ENCODE results near the gene AREG. TPM values are rescaled to one million over a fixed set of nuclear protein-coding genes. Genes with fewer than 3 reads are reported as not detected.

The AREG gene
- total and polyA plus RNA-seq, 9 of the 15 experiments (the other 6 are each of a cell fraction or from before 2014, with no cell fraction given): 1.4 to 7.7 (median 5.4) TPM

DNA sequence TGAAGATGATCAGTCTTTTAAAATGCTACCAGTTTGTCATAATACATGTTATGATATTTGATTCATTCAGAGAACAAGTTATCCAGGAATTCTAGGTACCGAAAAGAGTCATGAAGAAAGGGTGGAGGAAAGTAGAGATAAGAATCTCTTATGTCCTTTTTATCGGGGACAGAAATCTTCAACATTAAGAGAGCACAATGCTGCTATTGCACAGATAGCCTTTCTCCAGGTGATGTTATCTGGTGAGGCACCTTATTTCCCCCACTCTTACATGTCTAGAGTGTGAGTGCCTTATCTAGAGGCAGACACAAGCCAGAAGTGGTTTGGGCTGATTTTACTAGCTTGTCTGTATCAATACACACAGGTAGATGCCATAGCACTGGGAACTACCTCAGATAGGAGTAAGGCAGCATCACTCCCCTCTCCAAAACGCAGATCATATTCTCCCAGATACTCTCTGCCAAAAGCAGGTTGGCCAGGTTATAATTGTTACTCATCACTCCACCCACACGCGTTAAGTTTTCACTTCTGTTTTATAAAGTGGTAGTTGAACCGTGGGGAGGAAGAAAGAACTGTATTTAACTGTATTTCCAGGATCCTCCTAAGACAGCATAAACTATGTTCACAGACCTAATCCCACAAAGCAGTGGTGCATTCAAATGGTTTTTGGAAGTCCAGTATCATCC lies 38.4 kb downstream of the AREG start (continued):
- TF ChIP-seq, protein P1, sequence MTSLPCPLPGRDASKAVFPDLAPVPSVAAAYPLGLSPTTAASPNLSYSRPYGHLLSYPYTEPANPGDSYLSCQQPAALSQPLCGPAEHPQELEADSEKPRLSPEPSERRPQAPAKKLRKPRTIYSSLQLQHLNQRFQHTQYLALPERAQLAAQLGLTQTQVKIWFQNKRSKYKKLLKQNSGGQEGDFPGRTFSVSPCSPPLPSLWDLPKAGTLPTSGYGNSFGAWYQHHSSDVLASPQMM (CRISPR knock-in tag; IDR thresholded peaks at IDR 0.05): no peak
- peak; percentile 65; the same call in 1 of the 2 replicates for TF ChIP-seq CTBP1 (IDR thresholded peaks at IDR 0.05; ENCODE audit: borderline replicate concordance)
- no peak for TF ChIP-seq ETS2 (tag; IDR thresholded peaks at IDR 0.05; ENCODE audit: borderline replicate concordance, poor library complexity, severe bottlenecking)
- TF ChIP-seq CBFA2T2 (conservative IDR thresholded peaks at IDR 0.05): peak; percentile 72
- no peak for TF ChIP-seq NCOA1 (IDR thresholded peaks at IDR 0.05; ENCODE audit: low read depth)
- TF ChIP-seq CREM (IDR thresholded peaks at IDR 0.05; ENCODE audit: low read depth): 0 out of 2 replicates have a peak, but pooled peaks have one; percentile 17
- TF ChIP-seq ZNF124 (CRISPR knock-in tag; IDR thresholded peaks at IDR 0.05): no peak

DNA sequence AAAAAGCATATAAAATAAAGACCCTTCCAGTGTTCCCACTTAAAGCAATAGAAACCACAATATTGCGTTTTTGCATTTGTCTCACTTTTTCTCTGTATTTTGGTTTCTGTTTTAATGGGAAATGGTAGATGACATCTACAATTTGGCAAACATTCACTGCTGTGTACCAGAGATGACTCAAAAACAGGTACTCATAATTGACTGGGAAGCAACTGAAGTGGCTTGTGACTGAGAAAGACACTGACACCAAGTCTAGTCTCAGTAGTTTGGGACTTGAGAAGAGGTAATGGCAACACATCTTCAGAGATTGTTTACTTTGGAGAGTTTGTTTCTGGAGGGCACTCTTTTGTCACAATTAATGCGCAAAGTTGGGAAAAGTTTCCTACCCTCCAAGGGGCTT lies 42.0 kb downstream of the AREG start:
- no peaks in the 10 kb centered on the region for H3K9me1 ChIP-seq (ENCODE audit: control insufficient read depth, insufficient read depth, low read length)
- H3K79me2 ChIP-seq (ENCODE audit: control insufficient read depth, insufficient read depth, low read length): no peaks in the 10 kb centered on the region
- H3K4me1 ChIP-seq (replicated peaks in 1 of 2; ENCODE audit: control insufficient read depth in 2 of 2, insufficient read depth in 2 of 2, low read length in 2 of 2): peaks cover 0 to 7% of the 10 kb centered on the region in 2 experiments; a peak in 2 of 5 replicates
- H4K20me1 ChIP-seq (replicated peaks; ENCODE audit: control insufficient read depth, insufficient read depth, low read length): no peaks in the 10 kb centered on the region
- H3K27me3 ChIP-seq (ENCODE audit: control insufficient read depth in 2 of 2, insufficient read depth in 2 of 2, low read length in 2 of 2): no peaks in the 10 kb centered on the region
- CTCF ChIA-PET (ENCODE audit: low intra/inter-chr PET ratio): no interaction called here
- no peak for FAIRE-seq
- H3K4me2 ChIP-seq (ENCODE audit: insufficient read depth, low read length): no peak overlapping the region
- peak overlapping the region; percentile 44 for H2AFZ ChIP-seq (ENCODE audit: low read depth, low read length)
- intact Hi-C loops (cut with micrococcal nuclease) (no loop called here), in situ Hi-C loops (cut with MboI) (no loop called here)
- H3K9ac ChIP-seq (ENCODE audit: insufficient read depth in 1 of 2, low read depth in 2 of 2, low read length in 2 of 2): no peak overlapping the region
- no peak for DNase-seq (ENCODE audit: extremely low read depth in 1 of 4, low spot score in 3 of 4)
- H3K36me3 ChIP-seq (ENCODE audit: control insufficient read depth, insufficient read depth, low read length): no peaks in the 10 kb centered on the region
- no peaks in the 10 kb centered on the region for H3K9me3 ChIP-seq (replicated peaks; ENCODE audit: control insufficient read depth, insufficient read depth, low read depth, low read length)
- ATAC-seq: no peak
- H3K4me3 ChIP-seq: no peak overlapping the region
- 73% methylated on average over 2 of the region's 2 CpGs for WGBS (ENCODE audit: insufficient coverage, low coverage, missing lambda C conversion rate)
- no TSS peak for BruUV-seq (replicated peaks)
- TF ChIP-seq ILF3 (IDR thresholded peaks at IDR 0.05; ENCODE audit: borderline replicate concordance): no peak
- TF ChIP-seq TCF7 (IDR thresholded peaks at IDR 0.05; ENCODE audit: borderline replicate concordance): no peak
- no peak for TF ChIP-seq ELF4 (CRISPR knock-in tag; IDR thresholded peaks at IDR 0.05)
- TF ChIP-seq, protein P2, sequence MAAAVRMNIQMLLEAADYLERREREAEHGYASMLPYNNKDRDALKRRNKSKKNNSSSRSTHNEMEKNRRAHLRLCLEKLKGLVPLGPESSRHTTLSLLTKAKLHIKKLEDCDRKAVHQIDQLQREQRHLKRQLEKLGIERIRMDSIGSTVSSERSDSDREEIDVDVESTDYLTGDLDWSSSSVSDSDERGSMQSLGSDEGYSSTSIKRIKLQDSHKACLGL (CRISPR knock-in tag; IDR thresholded peaks at IDR 0.05; ENCODE audit: borderline replicate concordance, poor library complexity, severe bottlenecking): no peak
- TF ChIP-seq, protein P3, sequence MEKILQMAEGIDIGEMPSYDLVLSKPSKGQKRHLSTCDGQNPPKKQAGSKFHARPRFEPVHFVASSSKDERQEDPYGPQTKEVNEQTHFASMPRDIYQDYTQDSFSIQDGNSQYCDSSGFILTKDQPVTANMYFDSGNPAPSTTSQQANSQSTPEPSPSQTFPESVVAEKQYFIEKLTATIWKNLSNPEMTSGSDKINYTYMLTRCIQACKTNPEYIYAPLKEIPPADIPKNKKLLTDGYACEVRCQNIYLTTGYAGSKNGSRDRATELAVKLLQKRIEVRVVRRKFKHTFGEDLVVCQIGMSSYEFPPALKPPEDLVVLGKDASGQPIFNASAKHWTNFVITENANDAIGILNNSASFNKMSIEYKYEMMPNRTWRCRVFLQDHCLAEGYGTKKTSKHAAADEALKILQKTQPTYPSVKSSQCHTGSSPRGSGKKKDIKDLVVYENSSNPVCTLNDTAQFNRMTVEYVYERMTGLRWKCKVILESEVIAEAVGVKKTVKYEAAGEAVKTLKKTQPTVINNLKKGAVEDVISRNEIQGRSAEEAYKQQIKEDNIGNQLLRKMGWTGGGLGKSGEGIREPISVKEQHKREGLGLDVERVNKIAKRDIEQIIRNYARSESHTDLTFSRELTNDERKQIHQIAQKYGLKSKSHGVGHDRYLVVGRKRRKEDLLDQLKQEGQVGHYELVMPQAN (IDR thresholded peaks at IDR 0.05; ENCODE audit: borderline replicate concordance): no peak
- no peak for TF ChIP-seq RBM25 (IDR thresholded peaks at IDR 0.05; ENCODE audit: low read depth, low read length, severe bottlenecking)
- TF ChIP-seq, protein P4, sequence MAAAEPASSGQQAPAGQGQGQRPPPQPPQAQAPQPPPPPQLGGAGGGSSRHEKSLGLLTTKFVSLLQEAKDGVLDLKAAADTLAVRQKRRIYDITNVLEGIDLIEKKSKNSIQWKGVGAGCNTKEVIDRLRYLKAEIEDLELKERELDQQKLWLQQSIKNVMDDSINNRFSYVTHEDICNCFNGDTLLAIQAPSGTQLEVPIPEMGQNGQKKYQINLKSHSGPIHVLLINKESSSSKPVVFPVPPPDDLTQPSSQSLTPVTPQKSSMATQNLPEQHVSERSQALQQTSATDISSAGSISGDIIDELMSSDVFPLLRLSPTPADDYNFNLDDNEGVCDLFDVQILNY (CRISPR knock-in tag; IDR thresholded peaks at IDR 0.05): no peak
- TF ChIP-seq, protein P5, sequence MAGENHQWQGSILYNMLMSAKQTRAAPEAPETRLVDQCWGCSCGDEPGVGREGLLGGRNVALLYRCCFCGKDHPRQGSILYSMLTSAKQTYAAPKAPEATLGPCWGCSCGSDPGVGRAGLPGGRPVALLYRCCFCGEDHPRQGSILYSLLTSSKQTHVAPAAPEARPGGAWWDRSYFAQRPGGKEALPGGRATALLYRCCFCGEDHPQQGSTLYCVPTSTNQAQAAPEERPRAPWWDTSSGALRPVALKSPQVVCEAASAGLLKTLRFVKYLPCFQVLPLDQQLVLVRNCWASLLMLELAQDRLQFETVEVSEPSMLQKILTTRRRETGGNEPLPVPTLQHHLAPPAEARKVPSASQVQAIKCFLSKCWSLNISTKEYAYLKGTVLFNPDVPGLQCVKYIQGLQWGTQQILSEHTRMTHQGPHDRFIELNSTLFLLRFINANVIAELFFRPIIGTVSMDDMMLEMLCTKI (IDR thresholded peaks at IDR 0.05; ENCODE audit: partially characterized antibody): no peak
- TF ChIP-seq KDM5B (IDR thresholded peaks at IDR 0.05; ENCODE audit: insufficient replicate concordance, low read depth, low read length): no peak
- no peak overlapping the region for H3K27ac ChIP-seq (ENCODE audit: extremely low read depth, low read depth, low read length)
- POLR2A ChIA-PET: no interaction called here

Data from K562 (cell line).